HL-60 (cell line): ENCODE measurements around the gene NDC1.

Experiments
- DNase-seq, 2 experiments: peaks; one replicate each; pipeline ENCODE4 v3.0.0-alpha.2; 2010 to 2020; ENCODE audit warnings: low read depth in 1 of 2, low spot score in 1 of 2
- H3K27ac ChIP-seq: fragments of 250-450 bp; sonication (Bioruptor Pico); replicated peaks from 2 replicates; pipeline ENCODE4 v1.5.1; 2020; ENCODE audit warnings: mild to moderate bottlenecking, moderate library complexity
- H3K27me3 ChIP-seq: fragments of 250-450 bp; sonication (Bioruptor Pico); 2 replicates; pipeline ENCODE4 v1.5.1; 2021; ENCODE audit warnings: mild to moderate bottlenecking, moderate library complexity; ENCODE audit not compliant: insufficient read depth, poor library complexity, severe bottlenecking
- H3K4me3 ChIP-seq: replicated peaks from 2 replicates; pipeline ENCODE4 v1.5.1; 2011; ENCODE audit warnings: mild to moderate bottlenecking, control low read depth, low read length; ENCODE audit not compliant: insufficient read depth
- GABPA ChIP-seq: IDR thresholded peaks from 2 replicates; pipeline ENCODE4 v1.6.1; 2012; ENCODE audit warnings: low read depth
- POLR2AphosphoS5 ChIP-seq: IDR thresholded peaks from 2 replicates; pipeline ENCODE4 v1.6.1; 2012; ENCODE audit warnings: low read depth
- REST ChIP-seq: IDR thresholded peaks from 2 replicates; pipeline ENCODE4 v1.6.1; 2012; ENCODE audit warnings: low read depth; ENCODE audit not compliant: insufficient replicate concordance
- SPI1 ChIP-seq: IDR thresholded peaks from 2 replicates; pipeline ENCODE4 v1.6.1; 2012; ENCODE audit warnings: low read depth, mild to moderate bottlenecking, borderline replicate concordance
- TF ChIP-seq, protein P1 (sequence below): IDR thresholded peaks from one replicate; pipeline ENCODE4 v1.5.1; 2011; ENCODE audit warnings: low read length, control low read depth, inconsistent platforms; ENCODE audit not compliant: insufficient read depth

The NDC1 gene

DNA sequence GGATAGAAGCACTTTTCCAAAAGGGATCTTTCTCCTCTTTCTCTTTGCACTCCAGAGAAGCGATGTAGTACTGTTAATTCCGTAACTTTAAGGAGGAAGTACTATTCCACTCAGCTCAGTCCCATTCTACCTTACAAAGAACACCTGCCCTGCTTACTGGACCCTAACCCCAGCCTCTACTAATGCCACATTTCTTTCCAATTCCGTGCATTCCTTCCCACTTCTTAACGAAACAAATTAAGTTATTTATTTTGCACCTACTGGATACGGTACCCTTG is 511 bp downstream of the NDC1 start:
- no peaks in the 10 kb centered on the region for H3K27me3 ChIP-seq
- peak overlapping the region; percentile 98 for H3K27ac ChIP-seq
- DNase-seq = no peak
- no peak for TF ChIP-seq GABPA
- TF ChIP-seq REST = no peak
- TF ChIP-seq SPI1 = no peak
- TF ChIP-seq, protein P1, sequence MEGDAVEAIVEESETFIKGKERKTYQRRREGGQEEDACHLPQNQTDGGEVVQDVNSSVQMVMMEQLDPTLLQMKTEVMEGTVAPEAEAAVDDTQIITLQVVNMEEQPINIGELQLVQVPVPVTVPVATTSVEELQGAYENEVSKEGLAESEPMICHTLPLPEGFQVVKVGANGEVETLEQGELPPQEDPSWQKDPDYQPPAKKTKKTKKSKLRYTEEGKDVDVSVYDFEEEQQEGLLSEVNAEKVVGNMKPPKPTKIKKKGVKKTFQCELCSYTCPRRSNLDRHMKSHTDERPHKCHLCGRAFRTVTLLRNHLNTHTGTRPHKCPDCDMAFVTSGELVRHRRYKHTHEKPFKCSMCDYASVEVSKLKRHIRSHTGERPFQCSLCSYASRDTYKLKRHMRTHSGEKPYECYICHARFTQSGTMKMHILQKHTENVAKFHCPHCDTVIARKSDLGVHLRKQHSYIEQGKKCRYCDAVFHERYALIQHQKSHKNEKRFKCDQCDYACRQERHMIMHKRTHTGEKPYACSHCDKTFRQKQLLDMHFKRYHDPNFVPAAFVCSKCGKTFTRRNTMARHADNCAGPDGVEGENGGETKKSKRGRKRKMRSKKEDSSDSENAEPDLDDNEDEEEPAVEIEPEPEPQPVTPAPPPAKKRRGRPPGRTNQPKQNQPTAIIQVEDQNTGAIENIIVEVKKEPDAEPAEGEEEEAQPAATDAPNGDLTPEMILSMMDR = no peak
- no peak for TF ChIP-seq POLR2AphosphoS5
- peak overlapping the region; percentile 79 for H3K4me3 ChIP-seq

- Histone ChIP-seq H3K27ac (no peak overlapping the region), H3K4me3 (no peak overlapping the region), H3K27me3 (no peaks in the 10 kb centered on the region)
- DNase-seq = no peak
- TF ChIP-seq REST (no peak), SPI1 (no peak), POLR2AphosphoS5 (no peak), GABPA (no peak)
- TF ChIP-seq, protein P1 = no peak
These were observed 2.6 kb downstream of the NDC1 start for GRCh38 chr1:53835491-53835890.

- TF ChIP-seq REST = no peak
- TF ChIP-seq, protein P1 = no peak
- no peak for TF ChIP-seq GABPA
- TF ChIP-seq SPI1 = no peak
- TF ChIP-seq POLR2AphosphoS5 = no peak
- DNase-seq = no peak
- Histone ChIP-seq H3K4me3 (no peak overlapping the region), H3K27ac (no peak overlapping the region), H3K27me3 (no peaks in the 10 kb centered on the region)
These were observed 3.3 kb downstream of the NDC1 start for GRCh38 chr1:53834776-53835175.
